ENCODE data around the gene HACD2.

DNA sequence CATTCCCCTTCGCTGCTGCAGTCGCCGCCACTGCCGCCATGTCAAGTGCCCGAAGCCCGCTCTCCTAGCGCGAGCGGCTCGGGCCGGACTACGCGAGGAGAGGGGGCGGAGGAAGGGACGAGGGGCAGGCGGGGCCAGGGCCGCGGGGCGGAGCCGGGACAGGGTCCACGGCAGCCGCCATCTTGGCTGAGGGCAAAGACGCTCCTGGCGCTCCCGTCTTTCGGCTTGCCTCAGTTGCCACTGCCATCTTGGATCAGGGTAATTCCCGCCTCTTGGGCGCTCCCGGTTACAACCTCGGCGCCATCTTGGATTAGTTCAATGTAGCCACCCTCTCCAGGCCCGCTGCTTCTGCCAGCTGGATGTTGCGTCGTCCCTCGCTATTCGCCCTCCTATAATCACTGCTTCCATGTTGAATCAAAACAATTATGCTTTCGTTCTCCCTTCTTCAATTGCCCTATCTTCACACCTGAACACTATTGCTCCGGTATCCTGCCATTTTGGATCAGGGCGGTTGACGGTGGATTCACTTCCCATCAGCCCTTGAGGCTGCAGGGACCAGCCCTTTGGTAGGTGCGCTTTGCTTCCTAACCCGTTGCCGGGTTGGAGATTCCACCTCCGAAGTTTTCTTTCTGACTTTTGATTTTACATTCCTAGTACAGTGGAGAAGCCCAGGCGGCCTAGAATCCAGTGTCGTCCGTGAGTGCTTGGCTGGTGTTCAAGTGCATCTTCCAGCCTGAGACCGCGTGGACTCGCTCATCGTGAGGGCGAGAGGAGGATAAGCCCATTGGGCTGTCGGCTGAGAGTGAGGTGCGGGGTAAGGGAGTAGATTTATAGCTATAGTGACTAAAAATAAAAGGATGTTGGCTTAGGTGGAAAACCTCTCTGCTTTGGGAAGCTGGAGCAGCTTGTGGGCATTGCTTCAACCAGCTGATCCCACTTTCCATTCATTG, at the start of gene HACD2:
- TF ChIP-seq, protein P1, sequence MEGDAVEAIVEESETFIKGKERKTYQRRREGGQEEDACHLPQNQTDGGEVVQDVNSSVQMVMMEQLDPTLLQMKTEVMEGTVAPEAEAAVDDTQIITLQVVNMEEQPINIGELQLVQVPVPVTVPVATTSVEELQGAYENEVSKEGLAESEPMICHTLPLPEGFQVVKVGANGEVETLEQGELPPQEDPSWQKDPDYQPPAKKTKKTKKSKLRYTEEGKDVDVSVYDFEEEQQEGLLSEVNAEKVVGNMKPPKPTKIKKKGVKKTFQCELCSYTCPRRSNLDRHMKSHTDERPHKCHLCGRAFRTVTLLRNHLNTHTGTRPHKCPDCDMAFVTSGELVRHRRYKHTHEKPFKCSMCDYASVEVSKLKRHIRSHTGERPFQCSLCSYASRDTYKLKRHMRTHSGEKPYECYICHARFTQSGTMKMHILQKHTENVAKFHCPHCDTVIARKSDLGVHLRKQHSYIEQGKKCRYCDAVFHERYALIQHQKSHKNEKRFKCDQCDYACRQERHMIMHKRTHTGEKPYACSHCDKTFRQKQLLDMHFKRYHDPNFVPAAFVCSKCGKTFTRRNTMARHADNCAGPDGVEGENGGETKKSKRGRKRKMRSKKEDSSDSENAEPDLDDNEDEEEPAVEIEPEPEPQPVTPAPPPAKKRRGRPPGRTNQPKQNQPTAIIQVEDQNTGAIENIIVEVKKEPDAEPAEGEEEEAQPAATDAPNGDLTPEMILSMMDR (conservative IDR thresholded peaks at IDR 0.05; ENCODE audit: low read length): no peak
- TF ChIP-seq EZH2phosphoT487 (IDR thresholded peaks at IDR 0.05; ENCODE audit: borderline replicate concordance): no peak
